HG03432 (cell line): ENCODE measurements around the gene NHSL2.
"Not testable (repeated sequence)": the region's sequence is repeated elsewhere in the genome, so short reads cannot be mapped to it uniquely, and the experiment has no call there.

ENCODE experiments used
- ATAC-seq: cut with Tn5 transposase; IDR thresholded peaks from one replicate; pipeline ENCODE4 v1.9.1; 2021; ENCODE audit warnings: mild to moderate bottlenecking, moderate library complexity; ENCODE audit not compliant: unreplicated experiment

The NHSL2 gene

GRCh38 chrX:72038868-72039267 lies 128.2 kb downstream of the NHSL2 start:
- ATAC-seq, result no peak

GRCh38 chrX:72040506-72040905 lies 129.9 kb downstream of the NHSL2 start:
- no peak for ATAC-seq

GRCh38 chrX:72041176-72041575 lies 130.5 kb downstream of the NHSL2 start:
- no peak for ATAC-seq

- no peak for ATAC-seq
Observed at GRCh38 chrX:72041871-72042851, 131.5 kb downstream of the NHSL2 start.

GRCh38 chrX:72042852-72043248 lies 132.2 kb downstream of the NHSL2 start:
- ATAC-seq, result no peak

GRCh38 chrX:72043636-72044035 lies 133.0 kb downstream of the NHSL2 start:
- no peak for ATAC-seq

- no peak for ATAC-seq
Observed at GRCh38 chrX:72045141-72045540, 134.5 kb downstream of the NHSL2 start.

GRCh38 chrX:72045552-72046277 lies 135.1 kb downstream of the NHSL2 start:
- no peak for ATAC-seq

GRCh38 chrX:72046447-72046846 lies 135.8 kb downstream of the NHSL2 start:
- no peak for ATAC-seq

GRCh38 chrX:72048510-72049455 lies 138.1 kb downstream of the NHSL2 start:
- no peak for ATAC-seq

GRCh38 chrX:72050011-72050410 lies 139.4 kb downstream of the NHSL2 start:
- no peak for ATAC-seq

- ATAC-seq, result no peak
Observed at GRCh38 chrX:72051589-72051988, 140.9 kb downstream of the NHSL2 start.

GRCh38 chrX:72052415-72053090 lies 141.9 kb downstream of the NHSL2 start:
- ATAC-seq, result no peak

GRCh38 chrX:72053508-72053907 lies 142.9 kb downstream of the NHSL2 start:
- ATAC-seq, result no peak

GRCh38 chrX:72054779-72055489 lies 144.3 kb downstream of the NHSL2 start:
- ATAC-seq, result no peak

GRCh38 chrX:72057331-72057730 lies 146.7 kb downstream of the NHSL2 start:
- no peak for ATAC-seq

- no peak for ATAC-seq
Observed at GRCh38 chrX:72057849-72058248, 147.2 kb downstream of the NHSL2 start.

- ATAC-seq, result not testable (repeated sequence)
Observed at GRCh38 chrX:72058346-72058745, 147.7 kb downstream of the NHSL2 start.

GRCh38 chrX:72060196-72060920 lies 149.7 kb downstream of the NHSL2 start:
- no peak for ATAC-seq
